ENCODE data around the gene UST.

DNA sequence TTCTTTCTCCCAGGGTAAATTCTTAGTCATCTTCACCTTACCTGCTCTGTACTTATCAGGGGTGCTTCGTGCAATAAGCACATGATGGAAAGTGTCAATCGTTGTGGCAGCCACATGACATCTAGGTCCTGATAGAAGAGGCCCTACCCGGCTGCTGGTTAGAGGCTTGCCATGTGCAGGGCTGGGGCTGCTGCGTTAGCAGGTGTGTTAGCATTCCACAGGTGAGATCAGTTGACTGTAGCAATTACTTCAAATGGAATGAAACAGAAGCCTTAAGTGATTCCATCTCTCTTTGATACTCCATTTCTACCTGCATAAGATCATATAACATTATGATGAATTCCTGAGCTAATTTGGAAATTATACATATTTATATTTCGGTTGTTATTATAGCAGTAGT is 127.0 kb downstream of the UST start:
- TF ChIP-seq, protein P1, sequence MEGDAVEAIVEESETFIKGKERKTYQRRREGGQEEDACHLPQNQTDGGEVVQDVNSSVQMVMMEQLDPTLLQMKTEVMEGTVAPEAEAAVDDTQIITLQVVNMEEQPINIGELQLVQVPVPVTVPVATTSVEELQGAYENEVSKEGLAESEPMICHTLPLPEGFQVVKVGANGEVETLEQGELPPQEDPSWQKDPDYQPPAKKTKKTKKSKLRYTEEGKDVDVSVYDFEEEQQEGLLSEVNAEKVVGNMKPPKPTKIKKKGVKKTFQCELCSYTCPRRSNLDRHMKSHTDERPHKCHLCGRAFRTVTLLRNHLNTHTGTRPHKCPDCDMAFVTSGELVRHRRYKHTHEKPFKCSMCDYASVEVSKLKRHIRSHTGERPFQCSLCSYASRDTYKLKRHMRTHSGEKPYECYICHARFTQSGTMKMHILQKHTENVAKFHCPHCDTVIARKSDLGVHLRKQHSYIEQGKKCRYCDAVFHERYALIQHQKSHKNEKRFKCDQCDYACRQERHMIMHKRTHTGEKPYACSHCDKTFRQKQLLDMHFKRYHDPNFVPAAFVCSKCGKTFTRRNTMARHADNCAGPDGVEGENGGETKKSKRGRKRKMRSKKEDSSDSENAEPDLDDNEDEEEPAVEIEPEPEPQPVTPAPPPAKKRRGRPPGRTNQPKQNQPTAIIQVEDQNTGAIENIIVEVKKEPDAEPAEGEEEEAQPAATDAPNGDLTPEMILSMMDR (conservative IDR thresholded peaks at IDR 0.05; ENCODE audit: low read length), result no peak
- no peak for TF ChIP-seq EZH2phosphoT487 (IDR thresholded peaks at IDR 0.05; ENCODE audit: borderline replicate concordance)

Measured in Loucy (cell line).